Neural cell (in vitro differentiated cells): ENCODE measurements around the gene AXIN1.

Experiments used
- CTCF ChIP-seq: fragments of 450-650 bp; IDR thresholded peaks from 2 replicates; pipeline ENCODE4 v1.5.1; 2014; ENCODE audit warnings: antibody characterized with exemption, mild to moderate bottlenecking, moderate library complexity; ENCODE audit not compliant: poor library complexity, severe bottlenecking
- RAD21 ChIP-seq: fragments of 450-650 bp; conservative IDR thresholded peaks from 2 replicates; pipeline ENCODE4 v1.6.1; 2014; ENCODE audit warnings: antibody characterized with exemption, mild to moderate bottlenecking, moderate library complexity

- no peak for TF ChIP-seq RAD21
- no peak for TF ChIP-seq CTCF
These were observed 31.0 kb downstream of the AXIN1 start for GRCh38 chr16:321532-321931.
